ENCODE measurements around the gene OPN1MW2. TPM values are rescaled to one million over a fixed set of nuclear protein-coding genes. Genes with fewer than 3 reads are reported as not detected.
"Not testable (repeated sequence)": the region's sequence is repeated elsewhere in the genome, so short reads cannot be mapped to it uniquely, and the experiment has no call there.

Gene OPN1MW2
- total and polyA plus RNA-seq, 4 donors, result not detected

DNA sequence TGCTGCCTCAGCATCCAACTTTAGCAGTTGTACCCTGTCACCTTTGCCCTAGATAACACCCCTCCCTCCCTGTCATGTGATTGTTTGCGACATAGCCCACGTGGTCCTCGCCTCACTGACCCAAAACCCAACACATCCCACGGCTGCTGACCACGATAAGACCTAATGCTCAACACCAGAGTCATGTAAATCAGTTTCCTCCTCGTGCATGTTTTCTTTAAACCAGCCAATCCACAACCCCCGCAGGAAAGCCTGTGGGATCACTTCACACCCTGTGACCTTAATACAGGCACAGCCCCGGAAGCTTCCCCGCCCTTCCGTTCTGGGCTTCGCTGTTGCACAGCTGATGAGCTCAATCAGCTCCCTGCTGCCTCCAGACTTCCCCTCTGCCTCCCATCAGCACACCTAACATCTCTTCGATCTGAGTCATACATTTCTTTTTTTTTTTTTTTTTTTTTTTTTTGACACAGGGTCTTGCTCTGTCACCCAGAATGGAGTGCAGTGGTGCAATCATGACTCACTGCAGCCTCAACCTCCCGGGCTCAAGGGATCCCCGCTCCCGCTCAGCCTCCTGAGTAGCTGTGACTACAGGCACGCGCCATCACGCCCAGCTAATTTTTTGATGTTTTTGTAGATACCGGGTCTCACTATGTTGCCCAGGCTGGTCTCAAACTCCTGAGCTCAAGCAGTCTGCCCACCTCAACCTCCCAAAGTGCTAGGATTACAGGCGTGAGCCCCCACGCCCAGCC, 9.7 kb upstream of the OPN1MW2 start:
- not testable (repeated sequence) for H3K27ac ChIP-seq (ENCODE audit: low read depth in 1 of 2, low read length in 2 of 2); H3K9ac ChIP-seq (ENCODE audit: low read depth in 1 of 2, low read length in 2 of 2)
- WGBS, result no CpG with 5 or more reads among the region's 21 CpGs

DNA sequence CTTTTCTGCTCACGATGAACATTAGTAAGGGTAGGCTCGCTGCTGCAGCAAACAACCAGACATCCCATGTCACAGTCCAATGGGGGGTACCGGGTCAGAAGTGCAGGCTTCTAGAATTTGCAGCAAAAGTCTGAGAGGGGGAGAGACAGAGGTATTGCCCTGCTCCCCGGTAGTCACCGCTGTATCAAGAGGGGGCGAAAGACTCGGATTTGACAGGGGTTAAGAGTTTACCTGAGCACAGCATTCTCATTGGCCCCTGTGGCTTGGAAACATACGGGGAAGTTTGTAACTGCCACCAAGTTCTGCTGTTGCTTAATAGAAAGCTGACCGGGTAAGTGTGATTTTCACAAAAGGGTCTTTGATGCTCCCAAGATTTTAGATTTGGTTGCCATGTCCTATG, 8.5 kb upstream of the OPN1MW2 start:
- not testable (repeated sequence) for H3K27me3 ChIP-seq (ENCODE audit: control insufficient read depth in 4 of 4, insufficient read depth in 4 of 4, low read length in 3 of 4); H3K9ac ChIP-seq (ENCODE audit: low read depth in 1 of 2, low read length in 2 of 2); H3K4me1 ChIP-seq (ENCODE audit: control insufficient read depth in 4 of 4, insufficient read depth in 4 of 4, low read length in 3 of 4); DNase-seq (ENCODE audit: low spot score); H3K36me3 ChIP-seq (ENCODE audit: control insufficient read depth in 4 of 4, insufficient read depth in 3 of 4, low read depth in 1 of 4, low read length in 3 of 4); H3K4me3 ChIP-seq (ENCODE audit: low read depth in 1 of 3, low read length in 3 of 3); H3K27ac ChIP-seq (ENCODE audit: low read depth in 1 of 2, low read length in 2 of 2); H3K9me3 ChIP-seq (ENCODE audit: control insufficient read depth in 4 of 4, low read length in 3 of 4)
- 75% methylated on average over 5 of the region's 9 CpGs for WGBS

More for the DNA sequence above, 9.7 kb upstream of the OPN1MW2 start:
- not testable (repeated sequence) for H3K27me3 ChIP-seq (ENCODE audit: control insufficient read depth in 4 of 4, insufficient read depth in 4 of 4, low read length in 3 of 4); H3K4me1 ChIP-seq (ENCODE audit: control insufficient read depth in 4 of 4, insufficient read depth in 4 of 4, low read length in 3 of 4); H3K36me3 ChIP-seq (ENCODE audit: control insufficient read depth in 4 of 4, insufficient read depth in 3 of 4, low read depth in 1 of 4, low read length in 3 of 4); H3K4me3 ChIP-seq (ENCODE audit: low read depth in 1 of 3, low read length in 3 of 3); H3K9me3 ChIP-seq (ENCODE audit: control insufficient read depth in 4 of 4, low read length in 3 of 4); DNase-seq (ENCODE audit: low spot score)

GRCh38 chrX:154211499-154211898, 8.1 kb upstream of the OPN1MW2 start:
- H3K36me3 ChIP-seq (ENCODE audit: control insufficient read depth in 4 of 4, insufficient read depth in 3 of 4, low read depth in 1 of 4, low read length in 3 of 4); DNase-seq (ENCODE audit: low spot score); H3K4me1 ChIP-seq (ENCODE audit: control insufficient read depth in 4 of 4, insufficient read depth in 4 of 4, low read length in 3 of 4); H3K27ac ChIP-seq (ENCODE audit: low read depth in 1 of 2, low read length in 2 of 2); H3K27me3 ChIP-seq (ENCODE audit: control insufficient read depth in 4 of 4, insufficient read depth in 4 of 4, low read length in 3 of 4); H3K9me3 ChIP-seq (ENCODE audit: control insufficient read depth in 4 of 4, low read length in 3 of 4); H3K9ac ChIP-seq (ENCODE audit: low read depth in 1 of 2, low read length in 2 of 2); H3K4me3 ChIP-seq (ENCODE audit: low read depth in 1 of 3, low read length in 3 of 3): not testable (repeated sequence)
- no CpG with 5 or more reads among the region's 10 CpGs for WGBS

GRCh38 chrX:154225292-154225691, 5.7 kb downstream of the OPN1MW2 start:
- H3K4me3 ChIP-seq (ENCODE audit: low read depth in 1 of 3, low read length in 3 of 3); H3K9ac ChIP-seq (ENCODE audit: low read depth in 1 of 2, low read length in 2 of 2); H3K36me3 ChIP-seq (ENCODE audit: control insufficient read depth in 4 of 4, insufficient read depth in 3 of 4, low read depth in 1 of 4, low read length in 3 of 4); H3K4me1 ChIP-seq (ENCODE audit: control insufficient read depth in 4 of 4, insufficient read depth in 4 of 4, low read length in 3 of 4); DNase-seq (ENCODE audit: low spot score); H3K9me3 ChIP-seq (ENCODE audit: control insufficient read depth in 4 of 4, low read length in 3 of 4); H3K27ac ChIP-seq (ENCODE audit: low read depth in 1 of 2, low read length in 2 of 2); H3K27me3 ChIP-seq (ENCODE audit: control insufficient read depth in 4 of 4, insufficient read depth in 4 of 4, low read length in 3 of 4): not testable (repeated sequence)
- WGBS, result no CpG with 5 or more reads among the region's 6 CpGs

GRCh38 chrX:154226706-154227105, 7.2 kb downstream of the OPN1MW2 start:
- H3K36me3 ChIP-seq (ENCODE audit: control insufficient read depth in 4 of 4, insufficient read depth in 3 of 4, low read depth in 1 of 4, low read length in 3 of 4); H3K27me3 ChIP-seq (ENCODE audit: control insufficient read depth in 4 of 4, insufficient read depth in 4 of 4, low read length in 3 of 4); H3K9me3 ChIP-seq (ENCODE audit: control insufficient read depth in 4 of 4, low read length in 3 of 4); H3K4me1 ChIP-seq (ENCODE audit: control insufficient read depth in 4 of 4, insufficient read depth in 4 of 4, low read length in 3 of 4); H3K4me3 ChIP-seq (ENCODE audit: low read depth in 1 of 3, low read length in 3 of 3); H3K9ac ChIP-seq (ENCODE audit: low read depth in 1 of 2, low read length in 2 of 2); H3K27ac ChIP-seq (ENCODE audit: low read depth in 1 of 2, low read length in 2 of 2); DNase-seq (ENCODE audit: low spot score): not testable (repeated sequence)
- WGBS, result no CpG with 5 or more reads among the region's 9 CpGs

GRCh38 chrX:154231443-154231842, 11.9 kb downstream of the OPN1MW2 start:
- WGBS, result no CpG with 5 or more reads among the region's 3 CpGs
- not testable (repeated sequence) for H3K27ac ChIP-seq (ENCODE audit: low read depth in 1 of 2, low read length in 2 of 2); H3K4me3 ChIP-seq (ENCODE audit: low read depth in 1 of 3, low read length in 3 of 3); H3K27me3 ChIP-seq (ENCODE audit: control insufficient read depth in 4 of 4, insufficient read depth in 4 of 4, low read length in 3 of 4); H3K36me3 ChIP-seq (ENCODE audit: control insufficient read depth in 4 of 4, insufficient read depth in 3 of 4, low read depth in 1 of 4, low read length in 3 of 4); H3K4me1 ChIP-seq (ENCODE audit: control insufficient read depth in 4 of 4, insufficient read depth in 4 of 4, low read length in 3 of 4); H3K9me3 ChIP-seq (ENCODE audit: control insufficient read depth in 4 of 4, low read length in 3 of 4); H3K9ac ChIP-seq (ENCODE audit: low read depth in 1 of 2, low read length in 2 of 2); DNase-seq (ENCODE audit: low spot score)

DNA sequence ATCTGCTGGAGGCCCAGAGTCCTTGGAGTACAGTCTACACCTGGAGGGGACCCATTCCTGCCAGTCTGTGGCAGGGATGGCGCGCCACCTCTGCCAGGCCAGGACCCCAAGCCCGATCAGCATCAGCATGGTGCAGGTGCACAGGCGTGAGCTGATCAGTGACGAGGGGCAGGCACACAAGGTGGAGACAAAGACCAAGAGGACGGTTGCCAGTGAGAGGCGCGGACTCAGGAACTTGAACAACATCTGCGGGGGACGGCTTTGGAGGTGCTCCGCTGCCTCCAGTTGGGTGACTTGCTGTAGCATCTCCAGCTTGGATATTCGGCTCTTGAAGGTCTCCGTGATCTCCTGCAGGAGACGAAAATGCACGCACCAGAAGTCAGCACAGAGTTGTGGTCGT, 14.1 kb downstream of the OPN1MW2 start:
- not testable (repeated sequence) for H3K27me3 ChIP-seq (ENCODE audit: control insufficient read depth in 4 of 4, insufficient read depth in 4 of 4, low read length in 3 of 4); H3K9me3 ChIP-seq (ENCODE audit: control insufficient read depth in 4 of 4, low read length in 3 of 4); H3K27ac ChIP-seq (ENCODE audit: low read depth in 1 of 2, low read length in 2 of 2); H3K9ac ChIP-seq (ENCODE audit: low read depth in 1 of 2, low read length in 2 of 2); H3K36me3 ChIP-seq (ENCODE audit: control insufficient read depth in 4 of 4, insufficient read depth in 3 of 4, low read depth in 1 of 4, low read length in 3 of 4); H3K4me1 ChIP-seq (ENCODE audit: control insufficient read depth in 4 of 4, insufficient read depth in 4 of 4, low read length in 3 of 4); H3K4me3 ChIP-seq (ENCODE audit: low read depth in 1 of 3, low read length in 3 of 3); DNase-seq (ENCODE audit: low spot score)
- WGBS, result no CpG with 5 or more reads among the region's 16 CpGs

DNA sequence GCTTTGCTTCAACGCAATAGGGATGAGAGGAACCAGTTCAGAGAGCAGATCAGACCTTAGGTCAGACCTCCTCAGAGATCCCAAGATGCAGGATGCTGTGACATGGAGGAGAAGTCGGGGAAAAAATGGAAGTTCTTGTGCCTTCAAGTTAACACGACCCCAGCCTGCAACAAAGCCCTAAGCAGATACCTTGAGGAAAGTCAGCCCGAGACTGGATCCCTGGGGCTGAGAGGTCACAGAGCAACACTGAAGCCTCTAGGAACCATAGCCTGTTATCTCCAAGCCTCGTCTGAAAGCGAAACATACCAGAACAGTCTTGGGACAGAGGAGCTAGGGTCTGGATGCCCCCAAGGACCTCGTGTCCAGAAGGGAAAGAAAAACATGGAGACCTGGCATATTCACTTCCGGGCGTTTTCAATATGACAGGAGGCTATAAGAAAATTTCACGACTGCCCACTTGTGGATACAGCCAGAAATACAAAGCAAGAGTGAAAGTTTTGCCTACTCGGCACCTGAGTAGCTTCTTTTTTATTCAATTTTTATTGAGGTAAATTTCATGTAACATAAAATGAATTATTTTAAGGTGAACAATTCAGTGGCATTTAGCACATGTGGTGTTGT, 19.5 kb downstream of the OPN1MW2 start:
- H3K27ac ChIP-seq (ENCODE audit: low read depth in 1 of 2, low read length in 2 of 2); H3K4me3 ChIP-seq (ENCODE audit: low read depth in 1 of 3, low read length in 3 of 3); H3K9ac ChIP-seq (ENCODE audit: low read depth in 1 of 2, low read length in 2 of 2); DNase-seq (ENCODE audit: low spot score); H3K9me3 ChIP-seq (ENCODE audit: control insufficient read depth in 4 of 4, low read length in 3 of 4); H3K36me3 ChIP-seq (ENCODE audit: control insufficient read depth in 4 of 4, insufficient read depth in 3 of 4, low read depth in 1 of 4, low read length in 3 of 4); H3K27me3 ChIP-seq (ENCODE audit: control insufficient read depth in 4 of 4, insufficient read depth in 4 of 4, low read length in 3 of 4); H3K4me1 ChIP-seq (ENCODE audit: control insufficient read depth in 4 of 4, insufficient read depth in 4 of 4, low read length in 3 of 4): not testable (repeated sequence)
- WGBS, result 76% methylated on average over 8 of the region's 11 CpGs

Data from liver (tissue), 9 donors.